Neural progenitor cell (in vitro differentiated cells): ENCODE results near the gene PYGO2.

Experiments used
- CTCF ChIP-seq: fragments of 200-600 bp; sonication (generic); IDR thresholded peaks from 2 replicates; pipeline ENCODE4 v1.5.1; 2017; ENCODE audit warnings: antibody characterized with exemption, mild to moderate bottlenecking
- EZH2 ChIP-seq: fragments of 200-600 bp; sonication (generic); IDR thresholded peaks from 2 replicates; pipeline ENCODE4 v1.6.1; 2017; ENCODE audit warnings: antibody characterized with exemption, mild to moderate bottlenecking, moderate library complexity
- EZH2phosphoT487 ChIP-seq: fragments of 200-600 bp; sonication (generic); IDR thresholded peaks from 2 replicates; pipeline ENCODE4 v1.6.1; 2017; ENCODE audit warnings: antibody characterized with exemption

GRCh38 chr1:154972213-154972516 lies 10.6 kb upstream of the PYGO2 start:
- TF ChIP-seq CTCF (no peak), EZH2 (no peak), EZH2phosphoT487 (no peak)
